H9 (cell line): ENCODE data around the gene MPHOSPH6. TPM values are rescaled to one million over a fixed set of nuclear protein-coding genes. Genes with fewer than 3 reads are reported as not detected.

ENCODE experiments used
- DNase-seq: peaks from one replicate; pipeline ENCODE4 v3.0.0-alpha.2; 2017
- H2AFZ ChIP-seq: one replicate; pipeline ENCODE4 v1.6.1; 2013; ENCODE audit warnings: mild to moderate bottlenecking, low read length, control low read depth, moderate library complexity
- H2AK5ac ChIP-seq: 2 replicates; pipeline ENCODE4 v1.6.1; 2013; ENCODE audit warnings: low read length, control low read depth, mixed read lengths; ENCODE audit not compliant: insufficient read length
- H2BK120ac ChIP-seq: one replicate; pipeline ENCODE4 v1.6.1; 2013; ENCODE audit warnings: low read depth, mild to moderate bottlenecking, low read length, control low read depth, inconsistent platforms; ENCODE audit not compliant: poor library complexity, severe bottlenecking
- H2BK12ac ChIP-seq: 2 replicates; pipeline ENCODE4 v1.6.1; 2013; ENCODE audit warnings: low read length, control low read depth, mixed read lengths, low read depth; ENCODE audit not compliant: insufficient read length
- H2BK15ac ChIP-seq: 2 replicates; pipeline ENCODE4 v1.6.1; 2013; ENCODE audit warnings: low read depth, low read length, control low read depth
- H2BK20ac ChIP-seq: one replicate; pipeline ENCODE4 v1.6.1; 2013; ENCODE audit warnings: low read depth, mild to moderate bottlenecking, low read length, control low read depth, inconsistent platforms; ENCODE audit not compliant: poor library complexity, severe bottlenecking
- H2BK5ac ChIP-seq: 2 replicates; pipeline ENCODE4 v1.6.1; 2013; ENCODE audit warnings: low read length, control low read depth, mixed read lengths; ENCODE audit not compliant: insufficient read length
- H3K14ac ChIP-seq: 2 replicates; pipeline ENCODE4 v1.6.1; 2013; ENCODE audit warnings: low read length, control low read depth; ENCODE audit not compliant: insufficient read depth
- H3K18ac ChIP-seq: 2 replicates; pipeline ENCODE4 v1.6.1; 2013; ENCODE audit warnings: low read depth, mild to moderate bottlenecking, mixed read lengths, low read length, control low read depth; ENCODE audit not compliant: insufficient read length
- H3K23ac ChIP-seq: 2 replicates; pipeline ENCODE4 v1.6.1; 2013; ENCODE audit warnings: low read length, control low read depth, mixed read lengths, low read depth; ENCODE audit not compliant: insufficient read length
- H3K23me2 ChIP-seq: 2 replicates; pipeline ENCODE4 v1.6.1; 2013; ENCODE audit warnings: low read depth, mild to moderate bottlenecking, mixed read lengths, low read length, control low read depth; ENCODE audit not compliant: insufficient read length, poor library complexity, severe bottlenecking
- H3K27ac ChIP-seq: 2 replicates; pipeline ENCODE4 v1.5.1; 2013; ENCODE audit warnings: low read length, control low read depth, mixed read lengths, low read depth; ENCODE audit not compliant: insufficient read length
- H3K27me3 ChIP-seq: 2 replicates; pipeline ENCODE4 v1.6.1; 2013; ENCODE audit warnings: low read length, control low read depth, inconsistent platforms; ENCODE audit not compliant: insufficient read depth
- H3K4ac ChIP-seq: 2 replicates; pipeline ENCODE4 v1.6.1; 2013; ENCODE audit warnings: low read depth, mild to moderate bottlenecking, control low read depth, inconsistent platforms, low read length, moderate library complexity
- H3K4me1 ChIP-seq: 2 replicates; pipeline ENCODE4 v1.6.1; 2013; ENCODE audit warnings: low read length, control low read depth, inconsistent platforms; ENCODE audit not compliant: insufficient read depth
- H3K4me2 ChIP-seq: 2 replicates; pipeline ENCODE4 v1.6.1; 2013; ENCODE audit warnings: low read length, control low read depth, mixed read lengths; ENCODE audit not compliant: insufficient read length, insufficient read depth
- H3K56ac ChIP-seq: 2 replicates; pipeline ENCODE4 v1.6.1; 2013; ENCODE audit warnings: low read depth, mild to moderate bottlenecking, mixed read lengths, low read length, control low read depth; ENCODE audit not compliant: insufficient read length
- H3K79me1 ChIP-seq: 2 replicates; pipeline ENCODE4 v1.6.1; 2013; ENCODE audit warnings: low read depth, mild to moderate bottlenecking, moderate library complexity, low read length, control low read depth, inconsistent platforms; ENCODE audit not compliant: insufficient read depth, poor library complexity, severe bottlenecking
- H3K79me2 ChIP-seq: 2 replicates; pipeline ENCODE4 v1.6.1; 2013; ENCODE audit warnings: low read length, control low read depth, inconsistent platforms; ENCODE audit not compliant: insufficient read depth
- H3K9ac ChIP-seq: 2 replicates; pipeline ENCODE4 v1.6.1; 2013; ENCODE audit warnings: low read length, control low read depth, mixed read lengths; ENCODE audit not compliant: insufficient read length; ENCODE audit errors: extremely low read depth
- H3K9me3 ChIP-seq: one replicate; pipeline ENCODE4 v1.6.1; 2013; ENCODE audit warnings: low read depth, low read length, inconsistent platforms; ENCODE audit not compliant: control insufficient read depth
- H3T11ph ChIP-seq: one replicate; pipeline ENCODE4 v1.6.1; 2013; ENCODE audit warnings: mild to moderate bottlenecking, low read length, control low read depth, inconsistent platforms
- H4K20me1 ChIP-seq: one replicate; pipeline ENCODE4 v1.6.1; 2013; ENCODE audit not compliant: control insufficient read depth, insufficient read length, insufficient read depth
- H4K5ac ChIP-seq: 2 replicates; pipeline ENCODE4 v1.6.1; 2013; ENCODE audit warnings: low read depth, mild to moderate bottlenecking, mixed read lengths, low read length, control low read depth; ENCODE audit not compliant: insufficient read length
- H4K8ac ChIP-seq: replicated peaks from 2 replicates; pipeline ENCODE4 v1.6.1; 2013; ENCODE audit warnings: low read length, control low read depth, mixed read lengths, low read depth; ENCODE audit not compliant: insufficient read length
- H4K91ac ChIP-seq: 2 replicates; pipeline ENCODE4 v1.6.1; 2013; ENCODE audit warnings: low read depth, mild to moderate bottlenecking, moderate library complexity, mixed read lengths, low read length, control low read depth; ENCODE audit not compliant: insufficient read length
- H3K27ac Mint-ChIP-seq, 3 experiments: 2 replicates in 2 of 3; 3 replicates in 1 of 3; pipeline ENCODE4 v1.8.0; 2020 to 2021; ENCODE audit warnings: mixed read lengths in 3 of 3, mild to moderate bottlenecking in 1 of 3, moderate library complexity in 1 of 3
- H3K27me3 Mint-ChIP-seq: 2 replicates; pipeline ENCODE4 v1.8.0; 2021; ENCODE audit warnings: low read depth, mild to moderate bottlenecking, moderate library complexity, mixed read lengths
- H3K36me3 Mint-ChIP-seq, 3 experiments: 2 replicates in 2 of 3; 3 replicates in 1 of 3; pipeline ENCODE4 v1.8.0; 2020 to 2021; ENCODE audit warnings: low read depth in 3 of 3, mixed read lengths in 3 of 3; ENCODE audit not compliant: insufficient read depth in 1 of 3
- H3K4me1 Mint-ChIP-seq, 2 experiments: 2 replicates each; pipeline ENCODE4 v1.8.0; 2020; ENCODE audit warnings: mixed read lengths in 2 of 2
- H3K4me3 Mint-ChIP-seq, 2 experiments: 2 replicates in 1 of 2; 3 replicates in 1 of 2; pipeline ENCODE4 v1.8.0; 2020 to 2021; ENCODE audit warnings: mild to moderate bottlenecking in 2 of 2, mixed read lengths in 2 of 2, moderate library complexity in 1 of 2
- H3K9me3 Mint-ChIP-seq, 2 experiments: 2 replicates in 1 of 2; 3 replicates in 1 of 2; pipeline ENCODE4 v1.8.0; 2020; ENCODE audit warnings: mild to moderate bottlenecking in 2 of 2, mixed read lengths in 2 of 2, moderate library complexity in 1 of 2
- WGBS: extraction: QIAGEN DNeasy Blood & Tissue Kit; methylation state at CpG from one replicate; pipeline ENCODE4 v1.1.7; 2013; ENCODE audit warnings: missing lambda C conversion rate, low lambda C conversion rate, mixed read lengths; ENCODE audit not compliant: insufficient read length; ENCODE audit errors: extremely low coverage; 5-methylcytosine and 5-hydroxymethylcytosine counted together
- total RNA-seq: library from RNA; stranded (reverse); gene quantifications from 2 replicates; pipeline ENCODE4 v1.2.1, GENCODE V29; 2021
- TF ChIP-seq, protein P1 (sequence below): fragments of 200-600 bp; sonication (generic); conservative IDR thresholded peaks from 3 replicates; pipeline ENCODE4 v1.8.0; 2021; ENCODE audit warnings: antibody characterized with exemption, mild to moderate bottlenecking

Gene MPHOSPH6
- total RNA-seq, 1 experiment from 2014 or later = 38.3 TPM

DNA sequence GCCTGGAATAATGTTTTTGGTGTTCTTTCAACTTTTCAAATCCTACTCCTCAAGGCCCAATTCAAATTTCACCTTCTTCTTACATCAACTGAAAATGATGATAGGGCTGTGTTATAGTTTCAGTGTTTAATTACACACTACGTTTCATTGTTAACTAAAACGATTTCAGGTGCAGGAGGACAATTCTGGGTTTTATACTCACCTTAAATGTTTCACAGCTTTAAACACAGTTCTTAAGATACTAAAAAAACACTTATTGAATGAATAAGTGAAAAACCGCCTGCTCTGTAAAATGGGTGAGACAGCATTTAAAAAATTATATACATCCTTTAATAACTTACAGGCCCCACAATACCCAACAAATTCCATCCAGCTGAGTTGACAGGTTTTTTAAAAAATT is 6.2 kb upstream of the MPHOSPH6 start:
- Histone ChIP-seq H3K79me1 (no peaks in the 10 kb centered on the region), H3T11ph (no peak overlapping the region), H2BK15ac (no peak overlapping the region), H2BK120ac (no peak overlapping the region), H3K56ac (no peak overlapping the region), H3K79me2 (no peaks in the 10 kb centered on the region), H4K91ac (no peak overlapping the region), H3K9ac (no peak overlapping the region), H4K5ac (no peak overlapping the region), H3K9me3 (no peaks in the 10 kb centered on the region), H3K23ac (no peak overlapping the region), H2AFZ (no peak overlapping the region), H2BK12ac (no peak overlapping the region), H3K4me2 (no peak overlapping the region), H4K20me1 (no peaks in the 10 kb centered on the region), H2AK5ac (no peak overlapping the region), H3K23me2 (no peaks in the 10 kb centered on the region), H2BK5ac (no peak overlapping the region), H3K27me3 (peaks cover 5% of the 10 kb centered on the region; the same call in 1 of the 2 replicates), H2BK20ac (no peak overlapping the region), H3K4ac (no peak overlapping the region), H3K4me1 (no peaks in the 10 kb centered on the region), H4K8ac (no peak overlapping the region), H3K18ac (no peak overlapping the region), H3K27ac (no peak overlapping the region), H3K14ac (no peak overlapping the region)
- no peak for DNase-seq
- Mint-ChIP-seq H3K4me3 (no peak overlapping the region), H3K36me3 (no peaks in the 10 kb centered on the region), H3K27me3 (peaks cover 54% of the 10 kb centered on the region), H3K9me3 (no peaks in the 10 kb centered on the region), H3K4me1 (no peaks in the 10 kb centered on the region), H3K27ac (no peak overlapping the region)
- TF ChIP-seq, protein P1, sequence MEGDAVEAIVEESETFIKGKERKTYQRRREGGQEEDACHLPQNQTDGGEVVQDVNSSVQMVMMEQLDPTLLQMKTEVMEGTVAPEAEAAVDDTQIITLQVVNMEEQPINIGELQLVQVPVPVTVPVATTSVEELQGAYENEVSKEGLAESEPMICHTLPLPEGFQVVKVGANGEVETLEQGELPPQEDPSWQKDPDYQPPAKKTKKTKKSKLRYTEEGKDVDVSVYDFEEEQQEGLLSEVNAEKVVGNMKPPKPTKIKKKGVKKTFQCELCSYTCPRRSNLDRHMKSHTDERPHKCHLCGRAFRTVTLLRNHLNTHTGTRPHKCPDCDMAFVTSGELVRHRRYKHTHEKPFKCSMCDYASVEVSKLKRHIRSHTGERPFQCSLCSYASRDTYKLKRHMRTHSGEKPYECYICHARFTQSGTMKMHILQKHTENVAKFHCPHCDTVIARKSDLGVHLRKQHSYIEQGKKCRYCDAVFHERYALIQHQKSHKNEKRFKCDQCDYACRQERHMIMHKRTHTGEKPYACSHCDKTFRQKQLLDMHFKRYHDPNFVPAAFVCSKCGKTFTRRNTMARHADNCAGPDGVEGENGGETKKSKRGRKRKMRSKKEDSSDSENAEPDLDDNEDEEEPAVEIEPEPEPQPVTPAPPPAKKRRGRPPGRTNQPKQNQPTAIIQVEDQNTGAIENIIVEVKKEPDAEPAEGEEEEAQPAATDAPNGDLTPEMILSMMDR = no peak
- WGBS = no CpG with 5 or more reads among the region's 3 CpGs
